CD1c-positive myeloid dendritic cell (primary cell): ENCODE results near the gene TAPBP.
A peak's percentile ranks its signal among the peaks of the same experiment; 100 is the strongest.
"Not testable (repeated sequence)": the region's sequence is repeated elsewhere in the genome, so short reads cannot be mapped to it uniquely, and the experiment has no call there.

Source experiments
- DNase-seq: peaks from one replicate; pipeline ENCODE4 v3.0.0-alpha.2; 2016; ENCODE audit errors: extremely low spot score

TAPBP gene

DNA sequence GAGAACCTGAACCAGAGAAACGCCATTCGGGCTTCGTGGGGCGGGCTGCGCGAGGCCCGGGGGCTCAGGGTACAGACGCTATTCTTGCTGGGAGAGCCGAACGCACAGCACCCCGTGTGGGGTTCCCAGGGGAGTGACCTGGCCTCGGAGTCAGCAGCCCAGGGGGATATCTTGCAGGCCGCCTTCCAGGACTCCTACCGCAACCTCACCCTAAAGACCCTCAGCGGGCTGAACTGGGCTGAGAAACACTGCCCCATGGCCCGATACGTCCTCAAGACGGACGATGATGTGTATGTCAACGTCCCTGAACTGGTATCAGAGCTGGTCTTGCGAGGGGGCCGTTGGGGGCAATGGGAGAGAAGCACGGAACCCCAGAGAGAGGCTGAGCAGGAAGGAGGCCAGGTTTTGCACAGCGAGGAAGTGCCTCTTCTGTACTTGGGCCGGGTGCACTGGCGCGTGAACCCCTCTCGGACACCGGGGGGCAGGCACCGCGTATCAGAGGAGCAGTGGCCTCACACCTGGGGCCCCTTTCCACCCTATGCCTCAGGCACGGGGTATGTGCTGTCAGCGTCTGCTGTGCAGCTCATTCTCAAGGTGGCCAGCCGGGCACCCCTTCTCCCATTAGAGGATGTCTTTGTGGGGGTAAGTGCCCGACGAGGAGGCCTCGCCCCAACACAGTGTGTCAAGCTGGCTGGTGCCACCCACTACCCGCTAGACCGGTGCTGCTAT is 36.1 kb downstream of the TAPBP start:
- DNase-seq = no peak

DNA sequence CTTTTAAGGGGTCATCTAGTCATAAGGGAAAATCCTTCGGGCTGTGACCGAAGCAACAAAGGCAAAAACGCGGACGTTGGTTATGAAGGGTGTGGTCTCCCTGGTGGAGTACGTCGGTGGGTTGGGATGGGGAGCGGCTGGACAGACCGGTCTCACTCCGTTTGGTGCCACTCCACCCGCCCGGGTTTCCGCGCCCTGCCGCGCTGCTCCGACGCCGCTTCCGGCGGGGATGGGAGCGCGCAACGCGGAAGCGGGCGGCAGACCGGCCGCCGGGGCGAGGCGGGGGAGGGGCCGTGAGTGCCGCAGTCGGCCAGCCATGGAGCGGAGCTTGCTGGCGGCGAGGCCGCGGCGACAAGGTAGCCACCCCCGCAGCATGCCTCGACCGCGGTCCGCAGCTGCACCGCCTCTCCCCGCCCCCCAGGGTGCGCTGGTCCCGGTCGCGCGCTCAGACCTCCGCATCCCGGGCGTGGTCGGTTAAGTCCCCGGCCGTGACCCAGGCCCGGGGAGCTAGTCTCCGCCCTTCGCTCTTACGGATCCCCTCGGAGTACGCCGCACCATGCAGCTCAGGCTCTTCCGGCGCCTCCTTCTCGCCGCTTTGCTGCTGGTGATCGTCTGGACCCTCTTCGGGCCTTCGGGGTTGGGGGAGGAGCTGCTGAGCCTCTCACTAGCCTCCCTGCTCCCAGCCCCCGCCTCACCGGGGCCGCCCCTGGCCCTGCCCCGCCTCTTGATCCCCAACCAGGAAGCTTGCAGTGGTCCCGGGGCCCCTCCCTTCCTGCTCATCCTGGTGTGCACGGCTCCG is 36.8 kb downstream of the TAPBP start, which contains the start of gene B3GALT4:
TSS of gene B3GALT4 (plus strand) at position 260 of the 799 bp plus-strand sequence. CDS start at position 557, 297 bp downstream.
- DNase-seq = peak; percentile 83

DNA sequence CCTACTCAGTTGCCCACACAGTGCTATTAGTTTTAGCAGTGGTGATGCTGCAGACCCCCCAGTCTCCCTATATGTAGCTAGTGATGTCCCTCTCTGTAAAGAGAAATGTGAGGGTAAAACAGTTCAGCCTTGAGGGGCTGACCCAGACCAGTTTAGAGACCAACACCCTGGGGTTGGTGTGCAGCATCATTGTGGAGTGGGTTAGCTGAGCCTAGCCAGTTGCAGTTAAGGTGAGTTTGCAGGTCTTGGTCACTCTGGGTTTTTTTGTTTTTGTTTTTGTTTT is 37.4 kb downstream of the TAPBP start:
- no peak for DNase-seq

DNA sequence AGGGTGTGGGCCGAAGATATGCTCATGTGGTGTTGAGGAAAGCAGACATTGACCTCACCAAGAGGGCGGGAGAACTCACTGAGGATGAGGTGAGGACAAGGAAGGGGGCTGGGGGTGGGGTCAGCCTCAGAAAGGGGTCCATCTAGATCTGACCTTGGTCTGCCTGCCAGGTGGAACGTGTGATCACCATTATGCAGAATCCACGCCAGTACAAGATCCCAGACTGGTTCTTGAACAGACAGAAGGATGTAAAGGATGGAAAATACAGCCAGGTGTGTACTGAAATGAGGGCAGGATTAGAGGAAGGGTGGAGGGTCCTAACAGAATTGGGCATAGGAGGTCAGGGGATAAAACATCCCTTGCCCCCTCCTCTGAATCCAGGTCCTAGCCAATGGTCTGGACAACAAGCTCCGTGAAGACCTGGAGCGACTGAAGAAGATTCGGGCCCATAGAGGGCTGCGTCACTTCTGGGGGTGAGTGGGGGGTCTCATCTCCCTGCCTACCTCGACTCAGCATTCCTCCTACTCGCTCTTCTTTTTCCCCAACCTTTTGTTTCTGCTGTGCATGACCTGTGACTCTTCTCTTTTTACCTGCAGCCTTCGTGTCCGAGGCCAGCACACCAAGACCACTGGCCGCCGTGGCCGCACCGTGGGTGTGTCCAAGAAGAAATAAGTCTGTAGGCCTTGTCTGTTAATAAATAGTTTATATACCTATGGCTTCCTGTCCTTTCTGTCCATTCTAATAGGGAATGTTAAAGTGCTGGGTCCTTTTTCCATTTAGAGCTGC is 37.9 kb downstream of the TAPBP start:
- not testable (repeated sequence) for DNase-seq

DNA sequence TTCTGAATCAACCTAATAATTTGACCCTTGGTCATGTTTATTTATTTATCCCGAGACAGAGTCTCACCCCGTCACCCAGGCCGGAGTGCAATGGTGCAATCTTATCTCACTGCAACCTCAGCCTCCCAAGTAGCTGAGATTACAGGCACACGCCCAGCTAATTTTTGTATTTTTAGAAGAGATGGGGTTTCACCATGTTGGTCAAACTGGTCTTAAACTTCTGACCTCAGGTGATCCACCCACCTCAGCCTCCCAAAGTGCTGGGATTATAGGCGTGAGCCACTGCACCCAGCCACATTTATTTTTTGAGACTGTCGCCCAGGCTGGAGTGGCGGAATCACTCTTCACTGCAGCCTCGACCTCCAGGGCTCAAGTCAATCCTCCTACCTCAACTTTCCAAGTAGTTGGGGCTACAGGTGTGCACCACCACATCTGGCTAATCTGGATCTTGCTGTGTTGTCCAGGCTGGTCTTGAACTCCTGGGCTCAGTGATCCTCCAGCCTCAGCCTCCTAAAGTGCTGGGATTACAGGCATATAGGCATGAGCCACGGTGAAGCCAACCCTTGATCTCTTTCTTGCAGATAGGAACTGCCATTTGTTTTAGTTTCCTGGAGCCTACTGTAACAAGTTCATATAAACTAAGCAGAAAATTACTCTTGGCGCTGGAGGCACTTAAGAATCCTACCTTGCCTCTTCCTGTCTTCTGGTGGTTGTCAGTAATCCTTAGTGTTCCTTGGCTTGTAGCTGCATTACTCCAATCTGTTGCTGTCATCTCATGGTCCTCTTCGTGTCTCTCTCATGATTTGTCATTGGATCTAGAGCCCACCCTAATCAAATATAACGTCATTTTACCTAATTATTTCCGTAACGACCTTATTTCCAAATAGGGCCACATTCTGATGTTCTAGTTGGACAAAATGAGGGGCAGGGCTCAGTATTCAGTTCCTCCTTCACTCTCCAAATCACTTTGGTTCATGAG is 39.7 kb downstream of the TAPBP start:
- DNase-seq = no peak

DNA sequence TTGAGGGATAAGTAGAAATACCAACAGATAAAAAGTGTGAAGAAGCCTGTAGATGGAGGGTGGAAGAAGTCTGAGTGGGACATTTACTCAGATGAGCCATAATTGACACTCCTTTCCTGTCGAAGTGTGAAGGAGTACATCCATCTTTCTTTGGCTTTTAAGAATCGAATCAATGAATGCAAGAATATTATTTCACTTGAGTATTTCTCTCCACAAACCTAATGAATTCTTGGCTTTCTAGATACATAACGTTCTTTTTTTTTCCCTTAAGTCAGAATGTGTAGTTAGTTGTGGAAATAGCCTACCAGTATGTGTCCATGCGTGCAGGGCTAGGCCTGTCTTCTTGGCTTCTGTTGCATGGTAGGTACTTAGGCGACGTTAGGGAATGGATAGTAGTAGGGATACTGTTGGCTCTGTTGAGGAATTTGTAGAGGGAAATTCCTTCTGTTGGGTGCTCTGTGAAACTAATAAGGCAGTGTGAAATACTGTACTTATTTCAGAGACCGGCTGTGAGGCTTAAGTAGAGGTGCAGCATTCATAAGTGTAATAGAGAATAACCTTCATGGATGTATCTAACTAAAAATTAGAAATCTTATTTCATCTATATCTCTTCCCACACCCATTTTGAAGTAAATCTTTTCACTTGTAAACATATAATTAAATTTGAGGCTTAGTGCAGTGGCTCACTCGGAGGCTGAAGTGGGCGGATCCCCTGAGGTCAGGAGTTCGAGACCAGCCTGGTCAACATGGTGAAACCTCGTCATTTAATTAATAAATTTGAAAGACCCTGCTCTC is 40.6 kb downstream of the TAPBP start:
- no peak for DNase-seq

DNA sequence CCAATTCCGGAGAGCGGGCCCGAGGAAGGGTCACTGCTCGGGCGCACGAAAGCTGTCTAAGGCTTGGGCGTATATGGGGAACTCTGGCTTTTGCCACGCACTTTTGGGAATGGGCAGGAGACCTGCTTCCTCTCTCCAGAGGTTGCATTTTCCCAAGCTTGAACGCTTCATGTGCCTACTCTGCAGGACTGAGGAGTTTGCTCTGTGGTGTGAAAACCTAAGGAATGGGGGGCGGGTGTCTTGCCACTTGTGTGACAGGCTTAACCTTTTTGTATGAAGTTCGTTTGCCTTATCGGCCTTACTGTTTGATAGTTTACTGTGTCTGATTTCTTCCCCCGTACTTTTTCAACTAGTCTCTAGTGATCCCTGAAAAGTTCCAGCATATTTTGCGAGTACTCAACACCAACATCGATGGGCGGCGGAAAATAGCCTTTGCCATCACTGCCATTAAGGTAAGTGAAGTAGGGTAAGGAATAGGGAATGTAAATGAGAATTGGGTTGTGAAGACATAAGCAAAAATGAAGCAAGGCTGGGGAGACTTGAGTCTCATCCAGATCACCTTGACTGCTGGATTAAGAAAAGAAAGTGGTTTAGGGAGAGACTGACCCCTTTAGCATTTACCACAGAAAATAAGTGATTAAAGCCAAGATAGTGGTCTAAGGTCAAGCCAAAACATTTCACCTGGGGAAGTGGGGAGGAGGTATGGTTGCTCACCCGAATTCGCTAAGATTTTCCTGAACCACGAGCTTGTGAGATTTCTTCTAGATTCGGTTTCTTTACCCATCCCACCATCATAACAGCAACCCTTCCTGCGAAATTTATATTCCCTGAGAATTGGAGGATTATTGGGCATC is 41.4 kb downstream of the TAPBP start:
- DNase-seq = no peak

DNA sequence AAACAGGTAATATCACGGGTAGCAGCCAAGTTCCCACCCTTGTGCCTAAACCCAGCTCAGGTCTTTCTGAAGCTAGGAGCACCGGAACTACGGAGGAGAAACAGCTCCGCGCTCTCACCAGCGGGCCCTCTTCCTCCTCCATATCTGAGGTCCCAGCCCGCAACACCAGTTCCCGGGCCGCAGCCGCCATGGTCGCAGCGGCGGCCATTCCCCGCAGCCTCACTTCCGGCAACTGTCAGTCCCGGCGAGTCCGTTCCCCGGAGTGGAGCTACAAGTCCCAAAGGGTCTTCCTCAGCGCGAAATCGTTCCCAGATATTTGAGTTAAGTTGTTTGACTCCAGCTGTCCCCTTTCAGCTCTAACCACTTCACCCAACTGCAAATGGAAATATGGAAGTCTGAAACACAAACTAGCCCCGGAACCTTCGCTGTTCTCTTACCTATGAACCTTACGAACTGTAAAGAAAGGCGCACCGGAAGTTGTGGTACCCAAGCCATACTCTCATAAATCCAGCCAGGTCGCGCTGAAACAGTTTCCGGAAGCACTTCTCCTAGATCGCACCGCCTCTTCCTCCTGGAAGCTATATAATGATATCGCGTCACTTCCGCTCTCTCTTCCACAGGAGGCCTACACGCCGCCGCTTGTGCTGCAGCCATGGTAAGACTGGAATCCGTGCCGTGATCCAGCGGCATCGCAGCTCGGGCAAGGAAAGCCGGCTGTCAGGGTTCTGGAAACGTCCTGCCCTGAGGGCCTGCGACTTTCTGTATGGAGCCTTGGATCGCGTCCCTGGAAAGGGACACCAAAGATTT is 42.2 kb downstream of the TAPBP start, which contains the start of the genes RPS18 and VPS52:
TSS of gene RPS18 (plus strand) at position 608 of the 807 bp plus-strand sequence. CDS start at position 653, 45 bp downstream.
TSS of gene VPS52 (minus strand) at position 409 of the 807 bp plus-strand sequence. CDS start at position 208, 201 bp downstream.
- peak; percentile 99 for DNase-seq

DNA sequence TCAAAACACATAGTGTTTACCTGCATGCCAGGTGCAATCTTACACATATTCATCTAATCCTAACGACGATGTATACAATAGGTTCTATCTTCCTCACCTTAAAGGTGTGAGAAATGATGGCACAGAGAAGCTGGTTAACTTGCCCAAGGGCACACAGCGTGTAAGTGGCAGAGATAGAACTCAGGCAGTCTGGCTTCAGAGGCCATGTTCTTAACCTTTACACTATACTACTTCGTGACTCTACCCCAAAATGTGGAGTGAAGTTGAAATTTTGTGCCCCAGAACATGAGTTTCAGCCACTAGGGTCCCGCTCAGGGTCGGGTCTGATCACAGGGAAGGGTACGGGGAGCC is 42.8 kb downstream of the TAPBP start:
- DNase-seq = no peak

DNA sequence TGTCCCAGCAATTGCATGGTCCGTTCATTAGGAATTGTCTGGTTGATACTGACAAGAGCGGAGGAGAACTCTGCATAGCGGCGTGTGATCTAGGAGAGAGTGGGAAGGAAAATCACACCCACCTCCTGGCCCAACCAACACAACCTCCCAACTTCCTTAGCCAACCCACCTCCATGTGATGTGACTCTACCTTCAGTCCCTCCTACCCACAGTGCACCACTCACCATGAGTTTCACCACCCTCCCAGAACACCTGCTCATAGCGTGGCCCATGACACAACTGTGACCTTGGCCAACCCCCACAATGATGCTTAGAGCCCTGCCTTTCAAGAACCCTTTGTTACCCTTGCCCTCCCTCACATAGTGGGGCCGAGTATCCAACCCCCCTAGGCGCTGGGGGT is 49.9 kb downstream of the TAPBP start:
- no peak for DNase-seq

DNA sequence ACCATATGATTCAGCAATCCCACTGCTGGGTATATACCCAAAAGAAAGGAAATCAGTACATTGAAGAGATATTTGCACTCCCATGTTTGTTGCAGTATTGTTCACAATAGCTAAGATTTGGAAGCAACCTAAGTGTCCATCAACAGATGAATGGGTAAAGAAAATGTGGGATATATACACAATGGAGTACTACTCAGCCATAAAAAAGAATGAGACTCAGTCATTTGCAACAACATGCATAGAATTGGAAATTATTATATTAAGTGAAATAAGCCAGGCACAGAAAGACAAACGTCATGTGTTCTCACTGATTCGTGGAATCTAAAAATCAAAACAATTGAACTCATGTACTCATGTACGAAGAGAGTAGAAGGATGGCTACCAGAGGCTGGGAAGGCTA is 51.4 kb downstream of the TAPBP start:
- DNase-seq = not testable (repeated sequence)

DNA sequence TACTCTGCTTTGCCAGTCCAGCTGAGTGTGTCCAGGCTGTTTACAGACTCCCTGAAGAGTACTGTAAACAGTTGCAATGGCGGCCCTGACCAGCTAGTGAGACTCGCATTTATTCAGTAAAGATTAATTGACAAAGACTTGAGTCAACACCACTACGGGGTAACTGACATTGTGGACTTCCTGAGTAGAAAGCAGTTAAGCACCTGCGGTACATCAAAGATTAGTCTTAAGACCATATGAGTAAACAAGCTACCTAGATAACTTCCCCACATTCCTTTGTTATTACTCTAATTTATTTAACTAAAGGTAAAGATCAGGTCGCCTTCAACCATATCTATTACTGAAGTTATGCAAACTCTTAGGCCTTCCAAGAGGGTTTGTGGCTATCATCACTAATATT is 54.8 kb downstream of the TAPBP start:
- DNase-seq = no peak

DNA sequence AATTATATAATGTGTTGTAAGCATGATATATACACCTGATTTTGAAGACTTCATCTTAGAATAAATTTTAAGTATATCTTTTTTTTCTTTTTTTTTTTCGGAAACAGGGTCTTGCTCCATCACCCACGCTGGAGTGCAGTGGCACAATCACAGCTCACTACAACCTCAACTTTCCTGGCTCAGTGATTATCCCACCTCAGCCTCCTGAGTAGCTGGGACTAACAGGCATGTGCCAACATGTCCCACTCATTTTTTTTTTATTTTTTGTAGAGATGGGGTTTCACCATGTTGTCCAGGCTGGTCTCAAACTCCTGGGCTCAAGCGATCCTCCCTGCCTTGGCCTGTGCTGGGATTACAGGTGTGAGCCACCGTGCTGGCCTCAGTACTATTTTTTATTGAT is 59.3 kb downstream of the TAPBP start:
- no peak for DNase-seq

DNA sequence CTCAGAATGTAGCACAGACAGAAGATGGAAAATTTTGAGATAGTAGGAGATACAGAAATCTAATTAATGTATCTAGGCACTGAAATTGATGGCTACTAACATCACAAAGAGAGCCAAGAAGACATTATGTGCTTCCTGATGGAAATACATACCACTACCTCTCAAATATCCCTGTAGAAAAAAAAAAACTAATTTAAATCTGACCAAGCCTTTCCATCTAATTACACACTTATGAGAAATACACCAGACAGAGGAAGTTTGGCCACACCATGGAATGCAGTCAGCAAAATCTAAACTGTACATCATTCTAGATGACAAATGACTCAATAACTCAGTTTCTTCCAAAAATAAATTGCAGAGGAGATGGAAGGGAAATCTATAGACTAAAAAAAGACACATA is 61.1 kb downstream of the TAPBP start:
- no peak for DNase-seq

DNA sequence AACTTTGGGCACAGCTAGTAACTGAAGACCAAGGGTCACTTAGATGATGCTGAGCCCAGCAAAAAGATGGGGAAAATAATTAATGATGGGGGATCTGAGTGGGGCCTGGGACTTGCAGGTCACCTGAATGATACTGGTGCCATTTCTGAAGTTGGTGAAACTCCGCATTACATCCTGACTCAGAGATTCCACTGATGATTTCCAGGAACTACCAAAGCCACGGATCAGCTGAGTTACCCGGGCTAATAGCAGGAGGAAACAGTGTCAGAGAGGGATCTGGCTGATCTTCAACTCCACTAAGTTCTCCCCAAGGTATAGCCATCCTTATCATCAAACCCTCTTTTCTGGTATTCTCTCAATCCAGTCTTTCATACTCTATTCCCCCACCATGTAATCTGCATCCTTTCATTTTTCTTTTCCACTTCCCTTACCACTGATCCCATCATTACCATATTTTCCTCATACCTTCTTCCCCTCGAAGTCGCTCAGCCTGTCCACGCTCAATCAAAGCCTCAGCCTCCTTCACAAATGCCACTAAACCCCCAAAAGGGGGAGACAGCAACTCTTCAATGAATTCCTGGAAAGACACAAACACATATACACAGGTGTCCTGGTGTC is 62.4 kb downstream of the TAPBP start:
- DNase-seq = peak; percentile 7

DNA sequence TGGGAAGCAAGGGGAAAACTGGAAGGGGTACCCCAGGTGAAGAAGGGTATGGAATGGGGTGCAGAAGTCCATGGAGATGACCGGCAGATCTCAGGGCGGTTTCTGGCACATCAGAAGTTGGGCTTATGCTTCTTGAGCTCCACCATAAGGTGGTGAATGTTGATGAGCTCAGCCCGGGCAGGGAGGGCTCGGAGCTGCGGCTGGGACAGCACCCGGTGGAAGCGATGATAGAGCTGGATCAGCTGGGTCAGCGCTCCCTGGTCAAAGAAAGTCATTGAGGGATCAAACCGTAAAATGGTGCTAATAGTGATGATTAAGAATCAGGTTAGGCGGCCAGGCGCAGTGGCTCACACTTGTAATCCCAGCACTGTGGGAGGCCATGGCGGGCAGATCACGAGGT is 63.1 kb downstream of the TAPBP start:
- DNase-seq = no peak

DNA sequence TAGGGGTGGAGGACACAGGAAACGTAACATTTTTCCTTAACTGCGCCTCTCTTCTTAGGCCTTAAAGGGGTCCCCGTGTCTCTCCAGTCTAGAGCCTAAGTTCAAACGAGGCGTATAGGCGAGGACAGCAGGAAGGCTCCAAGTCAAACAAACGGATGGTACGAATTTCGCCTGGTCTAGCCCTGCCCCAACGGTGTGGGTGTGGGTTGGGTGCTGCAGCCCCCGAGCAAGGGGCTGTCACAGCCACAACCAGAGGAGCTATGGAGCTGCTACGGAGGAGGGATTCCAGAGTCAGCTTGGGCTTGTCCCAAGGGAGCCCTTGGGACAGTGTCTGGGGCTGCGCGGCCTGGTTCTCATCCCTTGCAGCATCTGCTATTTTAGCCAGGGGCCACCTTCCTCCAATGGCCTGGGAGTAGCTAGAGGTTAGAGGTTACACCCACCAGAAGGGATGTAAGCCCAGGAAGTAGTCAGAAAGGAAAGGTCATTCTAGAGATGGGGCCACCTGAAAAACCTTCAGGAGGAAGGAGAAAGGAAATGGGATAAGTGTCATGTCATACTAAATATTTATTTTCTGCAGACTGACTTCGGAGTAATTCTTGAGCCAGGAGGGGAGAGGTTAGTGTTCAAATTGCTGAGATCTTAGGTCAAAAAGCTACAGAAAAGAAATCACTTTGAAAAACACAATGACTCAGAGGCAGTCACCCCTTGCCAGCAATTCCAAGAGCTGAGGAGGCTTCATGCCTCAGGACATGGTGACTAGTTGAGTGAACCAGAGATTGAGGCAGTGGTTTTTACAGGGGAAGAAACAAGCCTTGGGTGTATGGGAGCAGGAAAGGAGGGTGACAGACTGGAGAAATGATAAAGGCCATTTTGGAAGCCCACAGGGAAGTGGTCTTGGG is 63.9 kb downstream of the TAPBP start:
- no peak for DNase-seq
